Activated T-cell treated with anti-CD3 and anti-CD28 coated beads, Interleukin-2, amount 50 U/mL, for 72 hours (primary cell): ENCODE data around the gene IL17REL. TPM values are rescaled to one million over a fixed set of nuclear protein-coding genes. Genes with fewer than 3 reads are reported as not detected.
"Not testable (repeated sequence)": the region's sequence is repeated elsewhere in the genome, so short reads cannot be mapped to it uniquely, and the experiment has no call there.

Experiments used
- ATAC-seq, 2 donors: fragments of 150-1000 bp; cut with Tn5 transposase; replicated peaks in 1 of 2; 2 replicates each; pipeline ENCODE4 v1.10.0; 2021; ENCODE audit warnings: moderate library complexity in 2 of 2, mild to moderate bottlenecking in 1 of 2
- DNase-seq, 2 donors: peaks; one replicate each; pipeline ENCODE4 v3.0.0; 2021 to 2022; ENCODE audit warnings: mixed read lengths in 1 of 2
- H3K27ac Mint-ChIP-seq: one replicate; pipeline ENCODE4 v1.8.0; 2022; ENCODE audit warnings: mild to moderate bottlenecking, moderate library complexity, mixed read lengths
- H3K27me3 Mint-ChIP-seq: one replicate; pipeline ENCODE4 v1.8.0; 2022; ENCODE audit warnings: low read depth, mixed read lengths
- H3K36me3 Mint-ChIP-seq, 2 donors: one replicate each; pipeline ENCODE4 v1.8.0; 2022; ENCODE audit warnings: mixed read lengths in 2 of 2, mild to moderate bottlenecking in 1 of 2; ENCODE audit not compliant: insufficient read depth in 2 of 2
- H3K4me1 Mint-ChIP-seq: one replicate; pipeline ENCODE4 v1.8.0; 2022; ENCODE audit warnings: low read depth, mixed read lengths
- H3K4me3 Mint-ChIP-seq, 2 donors: one replicate each; pipeline ENCODE4 v1.8.0; 2022; ENCODE audit warnings: mild to moderate bottlenecking in 2 of 2, mixed read lengths in 2 of 2, moderate library complexity in 2 of 2
- H3K9me3 Mint-ChIP-seq, 2 donors: one replicate each; pipeline ENCODE4 v1.8.0; 2022; ENCODE audit warnings: mixed read lengths in 2 of 2
- total RNA-seq, 2 donors: library from RNA; stranded (reverse); gene quantifications; one replicate each; pipeline ENCODE4 v1.2.3, GENCODE V29; 2022

Gene IL17REL
- total RNA-seq, 2 donors from 2014 or later, result 0.36 to 1.1 TPM

- no peaks in the 10 kb centered on the region for H3K36me3 Mint-ChIP-seq
- H3K9me3 Mint-ChIP-seq, result no peaks in the 10 kb centered on the region
- no peak overlapping the region for H3K27ac Mint-ChIP-seq
- H3K27me3 Mint-ChIP-seq, result no peaks in the 10 kb centered on the region
- no peak for DNase-seq
- no peak overlapping the region for H3K4me3 Mint-ChIP-seq
- no peaks in the 10 kb centered on the region for H3K4me1 Mint-ChIP-seq
- no peak for ATAC-seq
Observed at GRCh38 chr22:49951986-49952896, 60.3 kb downstream of the IL17REL start.

DNA sequence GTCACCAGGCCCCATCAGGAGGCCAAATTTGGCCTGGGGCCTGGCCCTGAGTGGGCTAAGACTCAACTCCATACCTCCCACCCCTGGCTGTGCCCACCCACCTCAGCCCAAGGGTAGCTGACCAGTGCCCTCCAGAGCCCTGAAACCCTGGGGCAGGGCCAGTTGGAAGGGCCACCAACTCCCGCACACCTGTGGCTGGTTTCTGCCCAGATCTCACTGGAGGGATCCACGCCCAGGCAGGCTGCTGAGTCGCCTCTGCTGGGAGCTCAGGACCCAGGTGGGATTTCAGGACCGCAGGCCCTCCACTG is 60.9 kb downstream of the IL17REL start:
- Mint-ChIP-seq H3K27me3 (no peaks in the 10 kb centered on the region), H3K9me3 (no peaks in the 10 kb centered on the region), H3K4me3 (no peak overlapping the region), H3K4me1 (no peaks in the 10 kb centered on the region), H3K27ac (no peak overlapping the region), H3K36me3 (no peaks in the 10 kb centered on the region)
- no peak for DNase-seq
- no peak for ATAC-seq

DNA sequence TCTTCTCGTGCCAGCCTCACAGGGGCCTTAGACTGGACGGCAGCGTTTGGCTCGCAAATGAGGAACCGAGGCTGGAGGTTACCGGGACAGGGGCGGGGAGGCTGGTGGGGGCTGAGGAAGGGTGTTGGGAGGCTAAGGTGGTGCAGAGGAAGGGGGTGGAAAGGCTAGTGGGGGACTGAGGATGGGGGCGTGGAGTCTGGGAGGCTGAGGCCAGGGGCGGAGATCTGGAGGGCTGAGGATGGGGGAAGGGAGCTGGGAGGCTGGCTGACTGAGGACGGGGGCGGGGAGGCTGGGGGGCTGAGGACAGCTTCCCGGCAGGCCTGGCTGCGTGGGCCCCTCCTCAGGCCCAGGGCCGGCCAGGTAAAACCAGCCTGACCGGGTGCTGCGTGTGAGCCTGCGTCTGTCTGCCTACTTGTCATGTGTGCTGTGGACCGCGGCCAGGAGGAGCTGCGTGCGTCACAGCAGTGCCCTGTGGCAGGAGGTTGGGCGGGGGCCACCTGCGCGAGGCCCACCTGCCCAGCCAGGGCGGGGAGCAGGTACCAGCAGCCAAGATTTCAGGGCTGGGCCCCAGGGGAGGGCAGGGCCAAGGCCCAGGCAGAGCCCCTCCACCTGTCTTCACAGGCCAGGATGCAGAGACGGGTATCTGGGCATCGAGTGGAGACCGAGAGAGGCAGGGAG is 61.4 kb downstream of the IL17REL start:
- no peak overlapping the region for H3K4me3 Mint-ChIP-seq
- H3K27ac Mint-ChIP-seq, result no peak overlapping the region
- H3K4me1 Mint-ChIP-seq, result no peaks in the 10 kb centered on the region
- DNase-seq (no peak), ATAC-seq (no peak)
- no peaks in the 10 kb centered on the region for H3K36me3 Mint-ChIP-seq
- H3K9me3 Mint-ChIP-seq, result no peaks in the 10 kb centered on the region
- H3K27me3 Mint-ChIP-seq, result no peaks in the 10 kb centered on the region

DNA sequence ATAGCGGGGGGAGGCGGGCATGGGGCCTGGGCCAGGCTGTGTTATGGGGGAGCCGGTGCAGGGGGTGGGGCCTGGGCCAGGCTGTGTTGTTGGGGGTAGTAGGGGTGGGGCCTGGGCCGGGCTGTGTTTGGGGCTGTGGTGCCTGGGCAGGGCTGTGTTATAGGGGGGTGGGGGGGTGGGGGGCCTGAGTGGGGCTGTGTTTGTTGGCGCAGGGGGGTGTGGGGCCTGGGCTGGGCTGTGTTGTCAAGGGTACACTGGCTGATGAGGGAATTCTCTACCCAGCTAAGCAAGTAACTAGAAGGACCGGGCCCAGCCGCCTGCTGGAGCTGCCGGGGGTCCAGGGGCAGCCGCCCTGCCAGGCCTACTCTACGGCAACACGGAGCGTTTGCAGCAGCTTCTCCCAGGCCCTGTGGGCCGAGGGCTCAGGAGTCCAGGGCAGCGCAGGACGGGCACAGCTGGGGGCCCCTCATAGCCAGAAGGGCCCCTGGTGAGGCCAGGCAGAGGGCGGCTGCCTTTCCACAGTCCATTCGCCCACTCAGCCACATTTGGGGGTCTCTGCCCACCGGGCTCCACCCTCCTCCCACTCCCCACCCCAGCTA is 62.1 kb downstream of the IL17REL start:
- ATAC-seq (no peak), DNase-seq (no peak)
- H3K27me3 Mint-ChIP-seq, result no peaks in the 10 kb centered on the region
- no peak overlapping the region for H3K27ac Mint-ChIP-seq
- H3K36me3 Mint-ChIP-seq, result no peaks in the 10 kb centered on the region
- H3K9me3 Mint-ChIP-seq, result no peaks in the 10 kb centered on the region
- peaks cover 4% of the 10 kb centered on the region for H3K4me1 Mint-ChIP-seq
- H3K4me3 Mint-ChIP-seq, result no peak overlapping the region

DNA sequence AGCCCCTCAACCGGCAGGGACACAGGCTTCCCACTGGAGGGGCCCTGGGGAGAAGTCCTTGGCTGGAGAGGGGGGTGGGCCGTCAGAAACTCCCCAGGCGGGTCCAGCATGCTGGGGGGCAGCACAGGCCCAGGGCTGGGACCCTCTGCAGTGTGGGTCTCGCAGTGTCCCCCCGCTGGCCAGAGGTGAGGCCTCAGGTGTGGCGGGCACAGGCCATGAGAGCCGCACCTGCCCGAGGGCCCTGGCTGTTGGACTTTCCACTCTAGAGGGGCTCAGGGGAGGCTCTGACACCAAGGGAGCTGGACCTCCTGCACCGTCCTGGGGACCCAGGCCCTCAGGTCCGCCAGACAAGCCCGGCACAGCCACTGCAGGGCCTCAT is 62.7 kb downstream of the IL17REL start:
- Mint-ChIP-seq H3K36me3 (no peaks in the 10 kb centered on the region), H3K9me3 (no peaks in the 10 kb centered on the region), H3K4me1 (peaks cover 7% of the 10 kb centered on the region), H3K27me3 (no peaks in the 10 kb centered on the region), H3K27ac (no peak overlapping the region), H3K4me3 (no peak overlapping the region)
- DNase-seq (no peak), ATAC-seq (no peak)

- Mint-ChIP-seq H3K4me3 (no peak overlapping the region), H3K27ac (no peak overlapping the region), H3K27me3 (no peaks in the 10 kb centered on the region), H3K9me3 (no peaks in the 10 kb centered on the region), H3K36me3 (no peaks in the 10 kb centered on the region), H3K4me1 (peaks cover 7% of the 10 kb centered on the region)
- no peak for ATAC-seq
- no peak for DNase-seq
Observed at GRCh38 chr22:49948958-49949913, 63.3 kb downstream of the IL17REL start.

- H3K27ac Mint-ChIP-seq, result no peak overlapping the region
- DNase-seq (no peak), ATAC-seq (no peak)
- no peaks in the 10 kb centered on the region for H3K27me3 Mint-ChIP-seq
- no peaks in the 10 kb centered on the region for H3K9me3 Mint-ChIP-seq
- no peak overlapping the region for H3K4me3 Mint-ChIP-seq
- H3K36me3 Mint-ChIP-seq, result no peaks in the 10 kb centered on the region
- H3K4me1 Mint-ChIP-seq, result peaks cover 7% of the 10 kb centered on the region
Observed at GRCh38 chr22:49948116-49948957, 64.2 kb downstream of the IL17REL start.

- no peak overlapping the region for H3K27ac Mint-ChIP-seq
- no peak for ATAC-seq
- H3K36me3 Mint-ChIP-seq, result no peaks in the 10 kb centered on the region
- peaks cover 7% of the 10 kb centered on the region for H3K4me1 Mint-ChIP-seq
- H3K9me3 Mint-ChIP-seq, result no peaks in the 10 kb centered on the region
- DNase-seq, result no peak
- no peak overlapping the region for H3K4me3 Mint-ChIP-seq
- no peaks in the 10 kb centered on the region for H3K27me3 Mint-ChIP-seq
Observed at GRCh38 chr22:49947296-49947622, 65.3 kb downstream of the IL17REL start.

DNA sequence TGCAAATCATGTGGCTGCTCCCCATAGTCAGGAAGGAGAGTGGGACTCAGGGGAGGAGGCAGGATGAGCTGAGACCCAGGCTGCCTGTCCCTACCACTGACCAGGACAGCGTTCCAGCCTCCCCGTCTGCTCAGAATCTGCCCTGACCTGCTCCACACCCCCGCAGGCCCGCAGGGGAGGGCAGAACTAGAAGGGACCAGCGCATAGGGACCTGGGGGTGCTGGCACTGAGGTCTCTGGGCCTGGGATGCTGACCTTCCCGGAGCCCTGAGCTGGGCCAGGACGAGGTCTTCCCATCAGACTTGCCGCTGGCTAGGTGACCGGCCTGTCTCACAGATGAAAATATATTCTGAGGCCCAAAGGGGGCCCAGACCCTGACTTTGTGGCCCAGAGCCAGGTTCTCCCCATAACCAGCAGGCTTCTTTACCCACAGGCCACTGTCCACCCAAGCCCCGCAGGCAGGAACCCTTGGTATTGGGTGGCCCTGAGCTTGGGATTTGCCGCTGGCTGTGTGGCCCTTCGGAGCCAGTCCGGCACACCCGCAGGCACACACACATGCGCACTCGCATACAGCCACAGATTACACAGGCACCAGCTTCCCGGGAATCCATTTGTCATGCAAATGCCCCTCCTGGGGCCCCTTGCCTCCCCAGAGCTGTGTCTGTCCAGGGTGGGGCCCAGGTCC is 65.8 kb downstream of the IL17REL start:
- no peaks in the 10 kb centered on the region for H3K36me3 Mint-ChIP-seq
- H3K4me1 Mint-ChIP-seq, result peaks cover 7% of the 10 kb centered on the region
- H3K9me3 Mint-ChIP-seq, result no peaks in the 10 kb centered on the region
- DNase-seq, result no peak
- ATAC-seq, result no peak
- H3K27me3 Mint-ChIP-seq, result no peaks in the 10 kb centered on the region
- H3K4me3 Mint-ChIP-seq, result no peak overlapping the region
- H3K27ac Mint-ChIP-seq, result no peak overlapping the region

GRCh38 chr22:49945042-49945794 is 67.3 kb downstream of the IL17REL start:
- H3K27me3 Mint-ChIP-seq, H3K9me3 Mint-ChIP-seq, H3K4me1 Mint-ChIP-seq, H3K36me3 Mint-ChIP-seq, H3K4me3 Mint-ChIP-seq: not testable (repeated sequence)
- H3K27ac Mint-ChIP-seq, result peak overlapping the region; percentile 54
- ATAC-seq (peak in 1 of 2 donors; percentile 20), DNase-seq (peak; percentile 58 to 71)
